ENCODE data around the gene GPR50.

DNA sequence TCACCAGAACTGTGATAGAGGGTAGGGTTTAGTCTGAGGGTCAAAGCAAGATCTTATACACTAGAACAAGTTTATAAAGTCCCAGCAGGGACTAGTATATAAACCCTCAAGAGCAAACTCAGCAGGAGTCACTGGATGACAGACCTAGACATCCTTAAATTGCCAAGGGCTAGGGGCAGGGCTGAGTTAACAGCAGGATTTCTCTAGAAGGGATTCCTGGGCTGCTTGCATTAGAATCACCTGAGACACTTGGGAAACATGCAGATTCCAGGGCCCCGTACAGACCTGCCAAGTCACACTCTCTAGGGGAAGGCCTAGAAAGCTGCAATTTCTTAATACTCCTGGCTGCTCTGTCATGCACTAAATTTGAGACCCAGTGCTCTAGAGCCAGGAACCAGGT lies 6.6 kb upstream of the GPR50 start:
- TF ChIP-seq CTCF (IDR thresholded peaks at IDR 0.05; ENCODE audit: insufficient read depth, low read depth, low read length) = no peak
- TF ChIP-seq EZH2 (IDR thresholded peaks at IDR 0.05; ENCODE audit: insufficient read depth, low read length) = no peak

Measured in astrocyte (in vitro differentiated cells and primary cell).